T-cell (primary cell): ENCODE data around the gene ANKK1. TPM values are rescaled to one million over a fixed set of nuclear protein-coding genes. Genes with fewer than 3 reads are reported as not detected.

ENCODE experiments used
- ATAC-seq, 4 experiments: fragments of 200-7000 bp in 3 of 4; fragments of 150-1000 bp in 1 of 4; cut with Tn5 transposase; replicated peaks in 1 of 4; 1 replicate in 3 of 4; 2 replicates in 1 of 4; pipeline ENCODE4 v1.10.0; 2021; ENCODE audit warnings: moderate library complexity in 3 of 4, mild to moderate bottlenecking in 2 of 4, moderate number of reproducible peaks in 1 of 4
- CTCF ChIA-PET, 2 donors: fragments of 300-600 bp; sonication (Branson Sonifier 250); formaldehyde crosslinking; loops; one replicate each; lab custom pipeline; 2022; ENCODE audit warnings: antibody characterized with exemption in 2 of 2; lab: Charles Lee
- POLR2A ChIA-PET, 2 donors: fragments of 300-600 bp; sonication (Branson Sonifier 250); formaldehyde crosslinking; loops; one replicate each; lab custom pipeline; 2022; ENCODE audit warnings: antibody characterized with exemption in 2 of 2; lab: Charles Lee
- DNase-seq, 35 experiments: peaks; one replicate each; pipeline versions ENCODE4 v3.0.0 to v3.0.0-alpha.2; 2013 to 2023
- H3K27ac ChIP-seq: one replicate; pipeline ENCODE4 v1.5.1; 2013; ENCODE audit warnings: low read length
- H3K27me3 ChIP-seq, 2 experiments: replicated peaks in 1 of 2; 1 replicate in 1 of 2; 2 replicates in 1 of 2; pipeline versions ENCODE4 v1.6.1 to v1.7.0; 2013; ENCODE audit warnings: low read length in 1 of 2, mixed read lengths in 1 of 2; ENCODE audit not compliant: control insufficient read depth in 2 of 2, insufficient read depth in 2 of 2; ENCODE audit errors: extremely low read depth in 1 of 2
- H3K36me3 ChIP-seq, 2 donors: 1 replicate in 1 of 2; 2 replicates in 1 of 2; pipeline versions ENCODE4 v1.6.1 to v1.7.0; 2013; ENCODE audit warnings: low read length in 1 of 2; ENCODE audit not compliant: control insufficient read depth in 2 of 2, insufficient read depth in 1 of 2; ENCODE audit errors: extremely low read depth in 1 of 2
- H3K4me1 ChIP-seq, 2 experiments: 1 replicate in 1 of 2; 2 replicates in 1 of 2; pipeline versions ENCODE4 v1.6.1 to v1.7.0; 2013; ENCODE audit warnings: low read length in 2 of 2, mixed read lengths in 1 of 2; ENCODE audit not compliant: insufficient read depth in 2 of 2, control insufficient read depth in 1 of 2; ENCODE audit errors: extremely low read depth in 1 of 2
- H3K4me3 ChIP-seq, 2 donors: 1 replicate in 1 of 2; 2 replicates in 1 of 2; pipeline versions ENCODE4 v1.5.1 to v1.7.0; 2013; ENCODE audit warnings: mild to moderate bottlenecking in 2 of 2, low read length in 1 of 2, moderate library complexity in 1 of 2; ENCODE audit not compliant: control insufficient read depth in 1 of 2; ENCODE audit errors: extremely low read depth in 1 of 2
- H3K9me3 ChIP-seq: 2 replicates; pipeline ENCODE4 v1.7.0; 2013
- H3K27ac Mint-ChIP-seq, 2 donors: one replicate each; pipeline ENCODE4 v1.8.0; 2020 to 2021; ENCODE audit warnings: mild to moderate bottlenecking in 2 of 2, mixed read lengths in 2 of 2
- H3K27me3 Mint-ChIP-seq, 2 donors: one replicate each; pipeline ENCODE4 v1.8.0; 2021 to 2022; ENCODE audit warnings: mixed read lengths in 2 of 2
- H3K36me3 Mint-ChIP-seq: one replicate; pipeline ENCODE4 v1.8.0; 2021; ENCODE audit warnings: mixed read lengths
- H3K4me1 Mint-ChIP-seq, 3 donors: one replicate each; pipeline ENCODE4 v1.8.0; 2020 to 2022; ENCODE audit warnings: mixed read lengths in 3 of 3, mild to moderate bottlenecking in 1 of 3
- H3K4me3 Mint-ChIP-seq, 3 donors: one replicate each; pipeline ENCODE4 v1.8.0; 2020 to 2022; ENCODE audit warnings: mild to moderate bottlenecking in 3 of 3, mixed read lengths in 3 of 3, moderate library complexity in 3 of 3
- H3K9me3 Mint-ChIP-seq, 3 donors: one replicate each; pipeline ENCODE4 v1.8.0; 2020 to 2022; ENCODE audit warnings: mixed read lengths in 3 of 3
- WGBS: methylation state at CpG from one replicate; pipeline ENCODE4 v1.1.5; 2013; ENCODE audit warnings: missing lambda C conversion rate; ENCODE audit not compliant: insufficient coverage; 5-methylcytosine and 5-hydroxymethylcytosine counted together
- total RNA-seq, 35 experiments: library from RNA in 6 of 35; stranded (reverse) in 6 of 35; fragments of 120-200 nt in 1 of 35; gene quantifications; one replicate each; pipeline versions ENCODE4 v1.2.1 to v1.2.4 and lab custom pipeline; 2013 to 2026

Gene ANKK1
- total RNA-seq, 5 donors from 2014 or later (not counting 1 experiment from before 2014, with no cell fraction given), result 1.2 to 4.6 (median 3.3) TPM

DNA sequence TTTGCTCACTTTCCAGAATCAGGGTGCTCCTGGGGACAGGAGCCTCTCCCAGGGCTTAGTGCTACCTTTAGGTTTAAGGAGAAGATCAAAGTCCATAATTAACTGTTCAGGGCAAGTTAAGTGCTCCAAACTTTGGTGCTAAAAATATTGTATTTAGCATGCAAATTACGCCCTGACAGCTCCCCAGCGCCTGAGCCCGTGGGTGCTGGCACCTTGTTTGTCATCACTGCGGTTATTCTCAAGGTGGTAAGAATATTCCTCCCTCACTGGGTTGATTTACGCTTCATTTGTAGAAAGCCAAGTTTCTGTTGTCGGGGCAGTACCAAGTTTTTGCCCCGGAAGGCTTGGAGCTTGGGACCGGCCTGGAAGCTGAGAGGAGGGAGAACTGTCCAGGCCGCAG is 21.3 kb downstream of the ANKK1 start:
- H3K27me3 Mint-ChIP-seq, result peaks cover 5 to 16% of the 10 kb centered on the region in 2 donors
- CTCF ChIA-PET, result no interaction called here

DNA sequence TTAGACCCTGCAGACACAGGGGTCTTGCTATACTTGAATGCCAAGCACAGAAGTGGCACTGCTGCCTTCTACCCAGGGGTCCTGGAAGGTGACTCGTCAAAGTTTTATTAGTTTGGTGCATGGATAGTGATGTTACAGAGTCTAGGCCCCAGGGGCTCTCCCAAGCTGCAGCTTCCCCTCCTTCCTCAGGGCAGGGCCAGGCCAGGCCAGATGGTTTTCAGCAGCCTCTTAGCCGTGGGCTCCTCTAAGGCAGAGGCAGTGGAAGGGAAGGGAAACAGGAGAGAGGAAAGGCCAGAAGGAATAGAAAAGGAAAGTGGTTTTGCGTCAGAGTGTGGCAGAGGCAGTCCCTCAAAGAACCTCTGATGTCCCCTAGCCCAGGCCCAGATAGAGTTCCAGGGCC is 21.9 kb downstream of the ANKK1 start:
- CTCF ChIA-PET, result no interaction called here
- peaks cover 9 to 16% of the 10 kb centered on the region in 2 donors for H3K27me3 Mint-ChIP-seq
- Histone ChIP-seq H3K9me3 (no peaks in the 10 kb centered on the region), H3K36me3 (no peaks in the 10 kb centered on the region), H3K4me1 (no peaks in the 10 kb centered on the region), H3K27ac (no peak overlapping the region), H3K4me3 (no peak overlapping the region), H3K27me3 (peaks cover 0 to 27% of the 10 kb centered on the region in 2 experiments)
- no peak overlapping the region for H3K4me3 Mint-ChIP-seq
- ATAC-seq, result no peak
- DNase-seq, result no peak
- POLR2A ChIA-PET, result no interaction called here
- H3K36me3 Mint-ChIP-seq, result no peaks in the 10 kb centered on the region
- no peaks in the 10 kb centered on the region for H3K9me3 Mint-ChIP-seq
- no peak overlapping the region for H3K27ac Mint-ChIP-seq
- H3K4me1 Mint-ChIP-seq, result no peaks in the 10 kb centered on the region
- 83% methylated on average over 1 of the region's 3 CpGs for WGBS

More for the DNA sequence above, 21.3 kb downstream of the ANKK1 start:
- DNase-seq (no peak), ATAC-seq (no peak)
- H3K4me1 Mint-ChIP-seq, result no peaks in the 10 kb centered on the region
- no peak overlapping the region for H3K27ac Mint-ChIP-seq
- H3K27me3 ChIP-seq, result peaks cover 0 to 24% of the 10 kb centered on the region in 2 experiments
- H3K36me3 ChIP-seq, result no peaks in the 10 kb centered on the region
- H3K9me3 ChIP-seq, result no peaks in the 10 kb centered on the region
- H3K4me1 ChIP-seq, result no peaks in the 10 kb centered on the region
- H3K27ac ChIP-seq, result no peak overlapping the region
- POLR2A ChIA-PET, result no interaction called here
- no peak overlapping the region for H3K4me3 Mint-ChIP-seq
- H3K4me3 ChIP-seq, result no peak overlapping the region
- 63% methylated on average over 4 of the region's 9 CpGs for WGBS
- H3K9me3 Mint-ChIP-seq, result no peaks in the 10 kb centered on the region
- H3K36me3 Mint-ChIP-seq, result no peaks in the 10 kb centered on the region

DNA sequence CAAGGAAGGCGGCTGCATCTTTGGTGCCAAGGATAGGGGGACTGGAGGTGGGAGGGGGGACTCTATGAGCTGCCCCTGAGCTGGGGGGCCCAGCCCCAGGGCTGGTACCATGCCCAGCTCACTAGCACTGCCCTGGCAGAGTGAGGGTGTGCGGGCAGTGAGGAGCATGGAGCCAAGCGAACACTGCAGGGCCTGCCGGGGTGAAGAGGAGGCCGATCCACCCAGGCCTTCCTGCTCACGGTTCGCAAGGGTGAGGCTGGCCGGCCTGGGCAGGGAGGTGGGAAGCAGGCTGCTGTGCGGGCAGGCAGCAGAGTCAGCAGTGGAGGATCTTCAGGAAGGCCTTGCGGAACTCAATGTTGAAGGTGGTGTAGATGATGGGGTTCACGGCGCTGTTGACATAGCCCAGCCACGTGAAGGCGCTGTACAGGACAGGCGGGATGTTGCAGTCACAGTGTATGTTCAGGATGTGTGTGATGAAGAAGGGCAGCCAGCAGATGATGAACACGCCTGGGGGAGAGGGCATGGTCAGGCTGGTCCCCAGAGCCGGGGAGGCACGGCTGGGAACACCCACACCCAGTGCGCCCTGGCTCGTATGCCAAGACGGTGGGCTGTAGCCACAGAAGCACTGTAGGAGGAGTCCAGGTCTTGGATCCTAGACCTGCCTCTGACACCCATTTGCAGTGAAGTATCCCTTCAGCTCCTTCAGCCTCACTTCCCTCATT is 23.0 kb downstream of the ANKK1 start:
- DNase-seq, result no peak
- Mint-ChIP-seq H3K27me3 (peaks cover 12 to 19% of the 10 kb centered on the region in 2 donors), H3K4me3 (no peak overlapping the region), H3K36me3 (no peaks in the 10 kb centered on the region), H3K4me1 (no peaks in the 10 kb centered on the region), H3K9me3 (no peaks in the 10 kb centered on the region), H3K27ac (no peak overlapping the region)
- POLR2A ChIA-PET, result no interaction called here
- no peak overlapping the region for H3K27ac ChIP-seq
- peaks cover 0 to 28% of the 10 kb centered on the region in 2 experiments for H3K27me3 ChIP-seq
- ATAC-seq, result no peak
- CTCF ChIA-PET, result interaction anchor here in 1 of 2 donors (0.6 kb wide), 1 partner anchor 300 kb away, joined by 3 read pairs; no protein-coding TSS in a partner anchor
- H3K4me1 ChIP-seq, result no peaks in the 10 kb centered on the region
- H3K4me3 ChIP-seq, result no peak overlapping the region
- no peaks in the 10 kb centered on the region for H3K9me3 ChIP-seq
- no peaks in the 10 kb centered on the region for H3K36me3 ChIP-seq
- WGBS, result 86% methylated on average over 20 of the region's 21 CpGs

DNA sequence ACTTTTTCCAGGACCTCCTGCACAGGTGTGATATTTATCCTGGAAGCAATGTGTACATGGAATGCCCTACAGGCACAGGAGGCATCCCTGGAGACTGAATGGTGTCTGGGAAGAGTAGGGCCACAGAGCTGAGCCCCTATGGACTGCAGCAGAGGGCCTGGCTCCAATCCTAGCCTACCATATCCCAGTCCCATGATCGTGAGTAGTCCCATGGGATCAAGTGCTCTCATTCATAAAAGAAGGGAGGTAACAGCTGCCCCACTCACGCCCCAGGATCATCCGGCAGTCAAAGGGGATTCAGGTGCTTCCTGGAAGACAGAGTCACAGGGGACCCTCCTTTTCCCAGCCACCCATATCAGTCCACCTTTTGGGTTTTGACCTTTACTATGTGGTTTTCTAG is 24.0 kb downstream of the ANKK1 start:
- 38% methylated on average over 1 of the region's 3 CpGs for WGBS
- no peak for ATAC-seq
- Mint-ChIP-seq H3K4me3 (no peak overlapping the region), H3K9me3 (no peaks in the 10 kb centered on the region), H3K27ac (no peak overlapping the region), H3K27me3 (peaks cover 12 to 19% of the 10 kb centered on the region in 2 donors), H3K4me1 (no peaks in the 10 kb centered on the region), H3K36me3 (no peaks in the 10 kb centered on the region)
- POLR2A ChIA-PET, result no interaction called here
- Histone ChIP-seq H3K27me3 (peaks cover 0 to 28% of the 10 kb centered on the region in 2 experiments), H3K4me3 (no peak overlapping the region), H3K9me3 (no peaks in the 10 kb centered on the region), H3K36me3 (no peaks in the 10 kb centered on the region), H3K4me1 (no peaks in the 10 kb centered on the region), H3K27ac (no peak overlapping the region)
- CTCF ChIA-PET, result no interaction called here
- no peak for DNase-seq

DNA sequence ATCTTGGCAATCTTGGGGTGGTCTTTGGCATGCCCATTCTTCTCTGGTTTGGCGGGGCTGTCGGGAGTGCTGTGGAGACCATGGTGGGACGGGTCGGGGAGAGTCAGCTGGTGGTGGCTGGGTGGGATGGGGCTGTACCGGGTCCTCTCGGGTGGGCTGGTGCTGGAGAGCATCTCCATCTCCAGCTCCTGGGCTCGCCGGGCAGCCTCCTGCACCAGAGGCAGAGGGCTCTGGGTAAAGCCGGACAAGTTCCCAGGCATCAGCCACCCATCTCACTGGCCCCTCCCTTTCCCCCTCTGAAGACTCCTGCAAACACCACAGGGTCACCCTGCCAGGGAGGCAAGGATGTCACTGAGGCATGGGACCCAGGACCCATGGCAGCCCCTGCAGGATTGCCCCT is 25.1 kb downstream of the ANKK1 start:
- no peaks in the 10 kb centered on the region for H3K9me3 Mint-ChIP-seq

DNA sequence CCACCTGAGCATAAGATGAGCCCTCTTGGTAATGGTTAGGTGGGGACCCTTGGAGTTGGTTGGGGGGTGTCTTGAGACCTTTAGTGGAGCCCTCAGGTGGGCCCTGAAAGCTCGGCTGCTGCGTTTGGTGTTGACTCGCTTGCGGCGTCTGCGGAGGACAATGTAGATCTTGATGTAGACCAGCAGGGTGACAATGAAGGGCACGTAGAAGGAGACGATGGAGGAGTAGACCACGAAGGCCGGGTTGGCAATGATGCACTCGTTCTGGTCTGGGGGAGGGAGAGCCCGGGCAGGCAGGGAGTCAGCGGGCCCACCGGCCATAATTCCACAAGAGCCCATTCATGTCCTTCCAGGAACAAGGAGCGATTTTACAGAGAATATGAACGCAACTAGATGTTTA is 27.8 kb downstream of the ANKK1 start:
- ATAC-seq (no peak), DNase-seq (no peak)
- H3K27me3 Mint-ChIP-seq, result peaks cover 8 to 11% of the 10 kb centered on the region in 2 donors
- H3K4me1 Mint-ChIP-seq, result no peaks in the 10 kb centered on the region
- H3K9me3 Mint-ChIP-seq, result no peaks in the 10 kb centered on the region
- no peak overlapping the region for H3K4me3 ChIP-seq
- H3K27ac Mint-ChIP-seq, result no peak overlapping the region
- POLR2A ChIA-PET, result no interaction called here
- no peak overlapping the region for H3K27ac ChIP-seq
- no peaks in the 10 kb centered on the region for H3K36me3 Mint-ChIP-seq
- no peaks in the 10 kb centered on the region for H3K4me1 ChIP-seq
- H3K4me3 Mint-ChIP-seq, result no peak overlapping the region
- peaks cover 0 to 30% of the 10 kb centered on the region in 2 experiments for H3K27me3 ChIP-seq
- CTCF ChIA-PET, result no interaction called here
- H3K9me3 ChIP-seq, result no peaks in the 10 kb centered on the region
- H3K36me3 ChIP-seq, result no peaks in the 10 kb centered on the region
- 93% methylated on average over 14 of the region's 16 CpGs for WGBS

More for the DNA sequence above, 25.1 kb downstream of the ANKK1 start:
- H3K27me3 ChIP-seq, result peaks cover 0 to 30% of the 10 kb centered on the region in 2 experiments
- ATAC-seq (no peak), DNase-seq (no peak)
- WGBS, result 89% methylated on average over 3 of the region's 9 CpGs
- no peaks in the 10 kb centered on the region for H3K4me1 ChIP-seq
- CTCF ChIA-PET, result no interaction called here
- no peaks in the 10 kb centered on the region for H3K36me3 Mint-ChIP-seq
- peaks cover 12 to 19% of the 10 kb centered on the region in 2 donors for H3K27me3 Mint-ChIP-seq
- H3K27ac ChIP-seq, result no peak overlapping the region
- H3K4me1 Mint-ChIP-seq, result no peaks in the 10 kb centered on the region
- no peak overlapping the region for H3K4me3 ChIP-seq
- H3K9me3 ChIP-seq, result no peaks in the 10 kb centered on the region
- no peak overlapping the region for H3K27ac Mint-ChIP-seq
- H3K4me3 Mint-ChIP-seq, result no peak overlapping the region
- no peaks in the 10 kb centered on the region for H3K36me3 ChIP-seq
- POLR2A ChIA-PET, result no interaction called here
